Measurements from ENCODE around the gene SLC22A4.
A peak's percentile ranks its signal among the peaks of the same experiment; 100 is the strongest.

Gene SLC22A4

DNA sequence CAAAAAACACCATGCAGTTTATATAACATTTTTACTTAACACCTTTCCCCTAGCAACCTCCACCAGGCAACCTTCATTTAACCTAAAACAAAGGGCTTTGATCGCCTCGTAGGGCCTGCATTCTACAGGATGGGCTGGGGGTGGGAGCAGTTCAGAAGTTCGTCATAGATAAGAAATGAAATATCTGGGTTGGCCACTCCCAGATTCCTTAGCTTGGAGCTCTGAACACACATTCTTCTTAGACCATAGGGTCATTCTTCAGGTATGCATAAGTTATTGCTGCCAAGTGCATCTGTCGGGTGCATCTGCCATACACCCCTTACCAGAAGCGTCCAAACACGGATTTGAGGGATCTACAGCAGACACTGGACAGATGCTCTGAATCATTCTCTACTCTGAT, 71.0 kb downstream of the SLC22A4 start:
- no peaks in the 10 kb centered on the region for H3K9me3 ChIP-seq (replicated peaks; ENCODE audit: insufficient read depth, low read length)
- H3K27ac ChIP-seq (ENCODE audit: low read length) = no peak overlapping the region
- H3F3A ChIP-seq (ENCODE audit: insufficient read depth, low read length) = no peaks in the 10 kb centered on the region
- no peaks in the 10 kb centered on the region for H3K9me2 ChIP-seq (replicated peaks; ENCODE audit: insufficient read depth, low read length)
- H3K4me2 ChIP-seq (ENCODE audit: low read depth, low read length) = no peak overlapping the region
- H3K9ac ChIP-seq (ENCODE audit: low read length) = no peak overlapping the region
- H4K20me1 ChIP-seq (ENCODE audit: insufficient read depth, low read length) = no peaks in the 10 kb centered on the region
- no peak overlapping the region for H3K4me3 ChIP-seq (ENCODE audit: low read length)
- H3K36me3 ChIP-seq (replicated peaks; ENCODE audit: insufficient read depth, low read length) = no peaks in the 10 kb centered on the region
- no peaks in the 10 kb centered on the region for H3K27me3 ChIP-seq (replicated peaks; ENCODE audit: insufficient read depth, low read length)
- peaks cover 2% of the 10 kb centered on the region for H3K79me2 ChIP-seq (ENCODE audit: low read length)
- no peak for TF ChIP-seq EZH2 (optimal IDR thresholded peaks at IDR 0.05; ENCODE audit: low read depth, low read length)
- no peak for TF ChIP-seq EZH2phosphoT487 (IDR thresholded peaks at IDR 0.05; ENCODE audit: low read length)
- TF ChIP-seq, protein P1, sequence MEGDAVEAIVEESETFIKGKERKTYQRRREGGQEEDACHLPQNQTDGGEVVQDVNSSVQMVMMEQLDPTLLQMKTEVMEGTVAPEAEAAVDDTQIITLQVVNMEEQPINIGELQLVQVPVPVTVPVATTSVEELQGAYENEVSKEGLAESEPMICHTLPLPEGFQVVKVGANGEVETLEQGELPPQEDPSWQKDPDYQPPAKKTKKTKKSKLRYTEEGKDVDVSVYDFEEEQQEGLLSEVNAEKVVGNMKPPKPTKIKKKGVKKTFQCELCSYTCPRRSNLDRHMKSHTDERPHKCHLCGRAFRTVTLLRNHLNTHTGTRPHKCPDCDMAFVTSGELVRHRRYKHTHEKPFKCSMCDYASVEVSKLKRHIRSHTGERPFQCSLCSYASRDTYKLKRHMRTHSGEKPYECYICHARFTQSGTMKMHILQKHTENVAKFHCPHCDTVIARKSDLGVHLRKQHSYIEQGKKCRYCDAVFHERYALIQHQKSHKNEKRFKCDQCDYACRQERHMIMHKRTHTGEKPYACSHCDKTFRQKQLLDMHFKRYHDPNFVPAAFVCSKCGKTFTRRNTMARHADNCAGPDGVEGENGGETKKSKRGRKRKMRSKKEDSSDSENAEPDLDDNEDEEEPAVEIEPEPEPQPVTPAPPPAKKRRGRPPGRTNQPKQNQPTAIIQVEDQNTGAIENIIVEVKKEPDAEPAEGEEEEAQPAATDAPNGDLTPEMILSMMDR (IDR thresholded peaks at IDR 0.05; ENCODE audit: low read length) = no peak
- H2AFZ ChIP-seq (ENCODE audit: low read length) = no peak overlapping the region
- DNase-seq = no peak
- peaks cover 5% of the 10 kb centered on the region for H3K4me1 ChIP-seq (ENCODE audit: low read length)

DNA sequence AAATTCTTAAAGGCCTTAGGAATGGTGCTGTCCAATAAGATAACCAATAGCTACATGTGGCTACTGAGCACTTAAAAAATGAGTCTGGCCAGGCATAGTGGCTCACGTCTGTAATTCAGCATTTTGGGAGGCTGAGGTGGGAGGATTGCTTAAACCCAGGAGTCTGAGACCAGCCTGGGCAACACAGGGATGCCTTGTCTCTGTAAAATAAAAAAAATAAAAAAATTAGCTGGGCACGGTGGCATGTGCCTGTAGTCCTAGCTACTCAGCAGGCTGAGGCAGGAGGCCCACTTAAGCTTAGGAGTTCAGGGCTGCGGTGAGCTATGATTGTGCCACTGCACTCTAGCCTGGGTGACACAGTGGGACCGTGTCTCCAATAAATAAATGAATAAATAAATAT, 74.0 kb downstream of the SLC22A4 start:
- no peak overlapping the region for H3K9ac ChIP-seq (ENCODE audit: low read length)

DNA sequence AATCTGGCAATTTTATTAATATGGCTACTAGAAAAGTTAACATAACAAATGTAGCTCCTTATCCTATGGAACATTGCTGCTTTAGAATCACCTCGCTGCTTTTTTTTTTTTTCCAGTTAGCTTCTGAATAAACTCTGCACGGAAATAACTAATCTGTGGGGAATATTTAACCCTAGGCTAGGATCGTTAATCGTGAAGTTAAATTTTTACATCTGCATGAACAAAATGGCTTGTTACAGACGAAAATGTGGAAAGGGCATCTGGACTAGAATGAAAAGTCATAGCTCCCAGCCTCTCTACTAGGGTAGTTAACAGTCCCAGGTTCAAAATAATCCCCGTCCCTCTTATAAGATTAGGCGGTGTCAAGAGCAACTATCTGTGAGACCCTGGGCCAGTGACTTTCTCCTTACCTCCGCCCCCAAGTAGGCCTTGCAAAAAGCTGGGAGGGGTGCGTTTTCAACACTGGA, 74.8 kb downstream of the SLC22A4 start:
- Histone ChIP-seq H3K9ac (ENCODE audit: low read length) (peak overlapping the region; percentile 65; the same call in 1 of the 2 replicates), H3K4me3 (ENCODE audit: low read length) (peak overlapping the region; percentile 90), H3K36me3 (replicated peaks; ENCODE audit: insufficient read depth, low read length) (no peaks in the 10 kb centered on the region), H3K9me3 (replicated peaks; ENCODE audit: insufficient read depth, low read length) (no peaks in the 10 kb centered on the region), H3K4me1 (ENCODE audit: low read length) (peaks cover 5% of the 10 kb centered on the region), H3K79me2 (ENCODE audit: low read length) (peaks cover 8% of the 10 kb centered on the region), H3K27me3 (replicated peaks; ENCODE audit: insufficient read depth, low read length) (no peaks in the 10 kb centered on the region), H3K27ac (ENCODE audit: low read length) (no peak overlapping the region; the same call in 1 of the 2 replicates), H2AFZ (ENCODE audit: low read length) (peak overlapping the region; percentile 100), H4K20me1 (ENCODE audit: insufficient read depth, low read length) (no peaks in the 10 kb centered on the region), H3K9me2 (replicated peaks; ENCODE audit: insufficient read depth, low read length) (no peaks in the 10 kb centered on the region), H3K4me2 (ENCODE audit: low read depth, low read length) (peak overlapping the region; percentile 96), H3F3A (ENCODE audit: insufficient read depth, low read length) (no peaks in the 10 kb centered on the region)
- DNase-seq = no peak
- TF ChIP-seq, protein P1 (IDR thresholded peaks at IDR 0.05; ENCODE audit: low read length) = no peak
- TF ChIP-seq EZH2phosphoT487 (IDR thresholded peaks at IDR 0.05; ENCODE audit: low read length) (no peak), EZH2 (optimal IDR thresholded peaks at IDR 0.05; ENCODE audit: low read depth, low read length) (no peak)

More for the DNA sequence above, 74.0 kb downstream of the SLC22A4 start:
- Histone ChIP-seq H3K9me2 (replicated peaks; ENCODE audit: insufficient read depth, low read length) (no peaks in the 10 kb centered on the region), H3F3A (ENCODE audit: insufficient read depth, low read length) (no peaks in the 10 kb centered on the region), H3K79me2 (ENCODE audit: low read length) (peaks cover 8% of the 10 kb centered on the region), H3K27ac (ENCODE audit: low read length) (no peak overlapping the region), H3K4me2 (ENCODE audit: low read depth, low read length) (no peak overlapping the region), H3K9me3 (replicated peaks; ENCODE audit: insufficient read depth, low read length) (no peaks in the 10 kb centered on the region), H3K27me3 (replicated peaks; ENCODE audit: insufficient read depth, low read length) (no peaks in the 10 kb centered on the region), H3K36me3 (replicated peaks; ENCODE audit: insufficient read depth, low read length) (no peaks in the 10 kb centered on the region), H2AFZ (ENCODE audit: low read length) (no peak overlapping the region), H4K20me1 (ENCODE audit: insufficient read depth, low read length) (no peaks in the 10 kb centered on the region), H3K4me1 (ENCODE audit: low read length) (peaks cover 5% of the 10 kb centered on the region), H3K4me3 (ENCODE audit: low read length) (no peak overlapping the region)
- DNase-seq = no peak
- TF ChIP-seq EZH2 (optimal IDR thresholded peaks at IDR 0.05; ENCODE audit: low read depth, low read length) = no peak
- TF ChIP-seq EZH2phosphoT487 (IDR thresholded peaks at IDR 0.05; ENCODE audit: low read length) = no peak
- TF ChIP-seq, protein P1 (IDR thresholded peaks at IDR 0.05; ENCODE audit: low read length) = no peak

All from MM.1S (cell line).